DMS153 treated with DMSO at 0.1 percent for 48 hours (cell line): ENCODE measurements around the gene CHRDL1.
"Not testable (repeated sequence)": the region's sequence is repeated elsewhere in the genome, so short reads cannot be mapped to it uniquely, and the experiment has no call there.

ENCODE experiments used
- DNase-seq: peaks from one replicate; lab custom pipeline; 2025; ENCODE audit not compliant: unreplicated experiment; lab: John Stamatoyannopoulos, UW

Gene CHRDL1

DNA sequence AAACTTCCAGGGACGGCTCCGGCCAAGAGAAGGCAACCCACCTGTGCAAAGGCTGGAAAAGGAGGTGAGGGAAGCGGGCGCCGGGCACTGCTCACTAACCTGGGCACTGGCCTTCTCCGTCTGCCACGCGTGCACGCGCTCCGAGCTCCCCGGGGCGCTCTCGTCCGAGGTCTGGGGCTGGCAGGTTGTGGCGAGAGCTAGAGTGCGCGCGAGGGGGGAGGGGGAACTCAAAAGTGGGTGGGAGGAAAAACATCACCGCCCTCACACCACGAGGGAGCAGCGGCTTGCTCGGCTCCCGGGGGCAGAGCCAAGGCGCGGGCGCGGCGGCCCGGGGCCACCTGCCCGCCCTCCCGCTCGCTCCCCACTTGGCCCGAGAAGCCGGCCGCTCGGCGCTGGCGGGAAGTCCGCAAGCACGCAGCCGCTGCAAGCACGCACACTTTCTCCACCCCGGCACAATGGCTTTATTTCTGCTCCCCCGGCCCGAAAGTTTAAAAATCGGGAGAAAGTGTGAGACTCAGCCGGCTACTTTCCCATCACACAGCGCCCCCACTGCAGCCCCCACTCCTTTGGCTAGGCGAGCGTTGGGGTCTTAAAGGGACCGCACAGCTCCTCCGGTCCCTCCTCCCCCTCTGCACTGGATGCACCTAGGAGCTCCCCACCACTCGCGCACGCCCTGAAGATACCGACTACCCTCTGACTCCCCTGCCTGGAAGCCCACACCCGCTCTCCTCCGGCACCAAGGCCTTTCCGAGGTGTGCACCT, at the start of gene CHRDL1:
Gene CHRDL1 (minus strand): TSS at position 173 of the 762 bp plus-strand sequence. CDS start 3,636 bp downstream, outside the sequence.
- DNase-seq, result no peak

- no peak for DNase-seq
Measured at GRCh38 chrX:110836982-110837381, 41.4 kb upstream of the CHRDL1 start.

- no peak for DNase-seq
Measured at GRCh38 chrX:110836451-110836850, 40.8 kb upstream of the CHRDL1 start.

- DNase-seq, result no peak
Measured at GRCh38 chrX:110836001-110836400, 40.4 kb upstream of the CHRDL1 start.

- no peak for DNase-seq
Measured at GRCh38 chrX:110825972-110826371, 30.4 kb upstream of the CHRDL1 start.

- DNase-seq, result not testable (repeated sequence)
Measured at GRCh38 chrX:110816543-110816942, 20.9 kb upstream of the CHRDL1 start.

- DNase-seq, result no peak
Measured at GRCh38 chrX:110806145-110806544, 10.5 kb upstream of the CHRDL1 start.

- no peak for DNase-seq
Measured at GRCh38 chrX:110805303-110805702, 9.7 kb upstream of the CHRDL1 start.

DNA sequence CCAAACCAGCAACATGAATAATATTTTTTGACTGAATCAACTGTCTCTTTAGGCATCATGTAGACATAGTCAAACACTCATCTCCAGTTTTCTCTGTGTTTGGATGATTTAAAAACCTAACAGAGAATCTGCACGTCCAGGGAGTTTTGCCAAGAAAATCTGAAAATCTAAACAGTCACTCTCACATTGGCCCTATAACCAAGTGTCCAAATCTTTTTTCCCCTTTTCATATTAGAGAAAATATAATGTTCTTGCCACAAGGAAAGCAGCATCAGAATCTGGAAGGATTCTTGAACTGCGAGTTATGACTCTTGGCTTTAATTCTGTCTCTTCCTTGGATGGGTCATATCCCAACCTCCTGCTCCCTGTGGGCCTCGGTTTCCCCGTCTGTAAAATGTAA, 8.8 kb upstream of the CHRDL1 start:
- no peak for DNase-seq

DNA sequence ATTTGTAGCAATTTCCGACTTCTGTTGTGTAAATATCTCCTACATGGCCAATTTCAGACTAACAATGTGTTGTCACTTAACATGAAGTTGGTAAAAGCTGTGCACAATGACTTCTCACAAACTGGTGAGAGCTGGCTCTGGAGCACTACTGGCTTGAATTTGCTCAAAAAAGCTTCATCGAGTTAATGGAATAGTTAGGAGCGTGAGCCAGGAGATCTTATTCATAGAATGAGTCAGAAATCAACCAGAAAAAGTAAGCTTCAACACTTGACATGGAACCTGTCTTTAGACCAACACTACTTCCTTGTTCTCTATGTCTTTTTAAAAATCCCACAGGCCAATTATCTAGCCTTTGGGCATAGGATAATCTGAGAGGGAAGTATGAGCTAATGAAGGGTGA, 7.9 kb upstream of the CHRDL1 start:
- DNase-seq, result no peak

GRCh38 chrX:110796407-110796697, 735 bp upstream of the CHRDL1 start:
- DNase-seq, result no peak

GRCh38 chrX:110794601-110795000, 1.0 kb downstream of the CHRDL1 start:
- no peak for DNase-seq

DNA sequence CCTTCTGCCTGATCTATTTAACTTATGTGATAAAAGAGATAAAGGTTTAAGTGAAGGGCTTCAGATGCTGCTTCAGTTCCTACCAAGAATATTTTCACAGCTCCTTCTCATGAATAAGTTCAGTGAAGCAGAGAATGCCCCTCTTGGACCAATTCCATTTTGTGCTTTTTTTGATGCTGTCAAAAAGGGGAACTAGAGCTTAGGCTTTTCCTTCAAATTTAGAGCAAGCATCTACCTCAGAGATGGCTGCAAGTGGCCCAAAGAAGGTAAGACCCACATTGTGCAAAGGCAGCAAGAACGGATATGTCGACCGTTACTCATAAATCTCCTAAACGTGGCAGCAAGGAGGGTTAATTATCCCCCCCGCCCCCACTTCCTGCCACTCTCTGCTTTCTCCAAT, 4.5 kb downstream of the CHRDL1 start:
- no peak for DNase-seq

- no peak for DNase-seq
Measured at GRCh38 chrX:110786486-110786885, 9.1 kb downstream of the CHRDL1 start.

DNA sequence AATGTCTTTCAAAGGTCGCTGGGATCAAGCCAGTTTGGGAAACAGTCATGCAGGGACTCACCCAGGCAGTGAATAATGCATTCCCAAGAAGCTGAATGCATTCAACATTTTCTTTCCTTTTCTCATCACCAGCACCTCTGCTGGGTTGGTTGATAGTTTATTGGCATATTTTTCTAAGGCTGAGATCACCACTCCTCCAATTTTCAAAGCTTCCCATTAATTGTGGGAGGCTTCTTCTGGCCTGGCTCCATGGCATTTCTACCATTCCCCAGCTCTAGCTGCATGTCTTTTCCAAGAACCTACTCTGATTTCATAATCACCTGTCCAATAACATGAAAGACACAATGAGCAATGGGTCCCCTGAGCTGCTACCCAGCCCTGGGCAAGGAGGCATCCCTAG, 35.8 kb downstream of the CHRDL1 start:
- no peak for DNase-seq

DNA sequence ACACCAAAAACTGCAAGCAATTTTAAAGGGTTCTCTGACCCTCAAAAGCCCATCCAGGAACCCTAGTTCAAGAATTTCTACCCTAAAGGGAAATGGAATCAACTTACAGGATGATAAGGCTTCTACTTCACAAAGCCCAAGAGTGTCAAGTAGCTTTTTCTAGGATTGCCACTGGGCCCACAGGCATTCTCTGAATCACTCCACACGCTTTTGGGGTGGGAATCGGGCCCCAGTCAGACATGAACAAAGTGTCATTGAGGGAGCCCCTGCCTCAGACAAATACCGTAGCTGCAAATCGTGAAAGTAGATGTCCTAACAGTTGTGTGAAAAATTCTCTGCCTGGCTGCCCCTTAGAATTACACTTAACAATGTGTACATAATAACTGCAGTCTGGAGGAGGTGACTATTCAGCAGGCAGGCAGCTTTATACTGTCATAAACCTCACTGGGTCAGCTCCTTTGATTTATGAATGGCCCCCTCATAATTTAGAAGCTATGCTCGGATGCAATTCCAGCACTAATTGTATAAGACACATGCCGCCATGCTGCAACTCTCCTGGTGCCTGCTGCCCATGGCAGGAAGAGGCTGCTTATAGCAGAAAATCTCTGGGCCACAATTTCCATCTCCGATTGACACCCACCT, 36.7 kb downstream of the CHRDL1 start:
- DNase-seq, result no peak

- DNase-seq, result no peak
Measured at GRCh38 chrX:110755611-110756010, 40.0 kb downstream of the CHRDL1 start.

DNA sequence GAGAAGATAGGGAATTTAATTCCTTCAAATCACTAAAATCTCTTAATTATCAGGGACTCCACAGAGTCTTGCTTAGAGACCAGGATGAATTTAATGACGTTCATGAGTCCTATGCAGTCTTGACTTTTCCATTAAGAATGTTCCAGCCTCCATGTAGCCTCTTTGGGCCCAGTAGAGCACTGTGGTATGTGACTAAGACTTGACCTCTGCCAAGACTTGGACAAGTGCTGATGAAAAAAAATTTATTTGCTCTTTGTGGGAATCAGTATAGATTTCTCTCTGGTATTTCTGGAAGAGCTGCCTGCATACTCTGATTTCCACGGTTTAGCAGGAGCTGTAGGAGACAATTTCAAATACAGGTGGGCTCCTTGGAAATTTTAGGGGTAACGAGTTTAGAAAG, 40.6 kb downstream of the CHRDL1 start:
- no peak for DNase-seq

- no peak for DNase-seq
Measured at GRCh38 chrX:110750526-110751189, 45.0 kb downstream of the CHRDL1 start.

DNA sequence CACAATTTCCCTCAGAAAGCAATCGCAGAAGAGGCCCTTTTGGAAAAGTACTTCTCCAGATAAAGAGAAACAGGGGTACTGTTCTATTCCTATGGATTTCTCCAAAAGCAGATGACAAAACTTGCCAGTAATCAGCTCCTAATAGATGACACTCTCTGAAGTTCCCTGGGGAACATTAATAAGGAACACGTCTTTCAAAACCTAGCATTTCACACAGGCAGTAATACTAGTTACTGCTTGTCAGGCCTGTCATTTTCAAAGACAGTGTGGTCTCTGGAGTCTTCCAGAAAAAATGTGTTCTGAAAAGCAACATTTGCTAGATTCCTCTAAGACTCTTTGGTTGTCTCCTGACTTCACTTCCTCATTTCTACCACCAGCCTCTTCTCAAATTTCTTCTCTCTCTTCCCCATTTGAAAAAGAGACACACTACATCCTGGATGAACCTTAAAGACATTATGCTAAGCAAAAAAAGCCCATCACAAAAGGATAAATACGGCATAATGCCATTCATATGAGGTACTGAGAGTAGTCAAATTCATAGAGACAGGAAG, 47.3 kb downstream of the CHRDL1 start:
- no peak for DNase-seq

- no peak for DNase-seq
Measured at GRCh38 chrX:110746014-110746413, 49.6 kb downstream of the CHRDL1 start.

DNA sequence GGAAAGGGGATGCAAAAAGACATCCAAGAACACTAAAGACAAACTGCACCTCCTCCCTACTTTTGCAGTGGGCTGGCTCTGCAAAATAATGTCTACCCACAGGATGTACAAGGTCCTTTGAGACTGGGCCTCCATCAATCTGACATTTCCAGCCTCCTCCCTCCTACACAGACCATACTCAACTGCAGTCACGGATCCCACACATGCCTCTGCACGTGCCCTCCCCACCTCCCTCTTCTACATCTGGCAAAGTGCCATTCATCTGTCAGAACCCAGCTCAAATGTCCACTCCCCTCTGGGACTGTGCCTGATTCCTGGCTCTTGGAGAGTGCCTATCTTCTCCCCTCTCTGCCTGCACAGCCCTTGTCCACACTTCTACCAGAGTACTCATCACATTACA, 50.3 kb downstream of the CHRDL1 start:
- DNase-seq, result no peak
